IMR-90 (cell line): ENCODE measurements around the gene TRIM63. TPM values are rescaled to one million over a fixed set of nuclear protein-coding genes. Genes with fewer than 3 reads are reported as not detected.

ENCODE experiments used
- ATAC-seq: fragments of 200-7000 bp; cut with Tn5 transposase; 2 replicates; pipeline ENCODE4 v1.9.1; 2020; ENCODE audit warnings: low read depth, mild to moderate bottlenecking, moderate library complexity
- BruUV-seq: library from RNA; stranded (reverse); fragments of 400-500 nt; replicated peaks from 2 replicates; lab custom pipeline; 2021; lab: Mats Ljungman, UMichigan
- CTCF ChIA-PET: fragments of 300-600 bp; formaldehyde crosslinking; extraction: SDS; loops from one replicate; lab custom pipeline; 2021; ENCODE audit warnings: antibody characterized with exemption; lab: Yijun Ruan, JAX
- POLR2A ChIA-PET: fragments of 300-600 bp; sonication (Branson Sonifier 250); formaldehyde crosslinking; loops from one replicate; lab custom pipeline; 2022; ENCODE audit warnings: antibody characterized with exemption; ENCODE audit not compliant: unreplicated experiment; lab: Charles Lee
- DNase-seq: peaks from one replicate; pipeline ENCODE4 v3.0.0; 2013
- H2AFZ ChIP-seq: replicated peaks from 2 replicates; pipeline ENCODE3; 2013; ENCODE audit warnings: low read length, mild to moderate bottlenecking; ENCODE audit not compliant: poor library complexity
- H2AK5ac ChIP-seq: 2 replicates; pipeline ENCODE4 v1.6.1; 2013; ENCODE audit warnings: low read depth, low read length, inconsistent platforms
- H2AK9ac ChIP-seq: replicated peaks from 2 replicates; pipeline ENCODE3; 2013; ENCODE audit warnings: mild to moderate bottlenecking, low read depth, low read length, moderate library complexity; ENCODE audit not compliant: poor library complexity
- H2BK120ac ChIP-seq: 2 replicates; pipeline ENCODE4 v1.6.1; 2013; ENCODE audit warnings: low read depth, low read length, inconsistent platforms
- H2BK15ac ChIP-seq: 3 replicates; pipeline ENCODE4 v1.6.1; 2013; ENCODE audit warnings: low read depth, low read length, inconsistent platforms
- H2BK20ac ChIP-seq: 2 replicates; pipeline ENCODE4 v1.6.1; 2013; ENCODE audit warnings: low read depth, mild to moderate bottlenecking, inconsistent platforms, low read length, moderate library complexity
- H2BK5ac ChIP-seq: 2 replicates; pipeline ENCODE4 v1.6.1; 2013; ENCODE audit warnings: mild to moderate bottlenecking, low read depth, low read length, inconsistent platforms; ENCODE audit not compliant: poor library complexity, severe bottlenecking
- H3K14ac ChIP-seq: replicated peaks from 2 replicates; pipeline ENCODE4 v1.6.1; 2013; ENCODE audit warnings: low read depth, low read length, inconsistent platforms
- H3K18ac ChIP-seq: 2 replicates; pipeline ENCODE4 v1.6.1; 2013; ENCODE audit warnings: low read depth, low read length, control low read depth
- H3K23ac ChIP-seq: 2 replicates; pipeline ENCODE4 v1.6.1; 2013; ENCODE audit warnings: low read depth, low read length, inconsistent platforms
- H3K27ac ChIP-seq: 2 replicates; pipeline ENCODE4 v1.5.1; 2013; ENCODE audit warnings: mild to moderate bottlenecking, control low read depth, low read length; ENCODE audit not compliant: insufficient read depth
- H3K27me3 ChIP-seq: 2 replicates; pipeline ENCODE4 v1.6.1; 2013; ENCODE audit warnings: low read length; ENCODE audit not compliant: control insufficient read depth, insufficient read depth
- H3K36me3 ChIP-seq: 2 replicates; pipeline ENCODE4 v1.6.1; 2013; ENCODE audit warnings: low read length, mixed read lengths; ENCODE audit not compliant: control insufficient read depth, insufficient read depth
- H3K4ac ChIP-seq: 2 replicates; pipeline ENCODE4 v1.6.1; 2013; ENCODE audit warnings: low read depth, low read length, inconsistent platforms
- H3K4me1 ChIP-seq: 2 replicates; pipeline ENCODE4 v1.6.1; 2013; ENCODE audit warnings: low read length, mixed read lengths; ENCODE audit not compliant: control insufficient read depth, insufficient read depth
- H3K4me2 ChIP-seq: 2 replicates; pipeline ENCODE4 v1.6.1; 2013; ENCODE audit warnings: low read depth, mild to moderate bottlenecking, control low read depth, low read length, moderate library complexity
- H3K4me3 ChIP-seq: 2 replicates; pipeline ENCODE4 v1.5.1; 2013; ENCODE audit warnings: low read depth, mild to moderate bottlenecking, control low read depth, low read length, moderate library complexity; ENCODE audit not compliant: insufficient read depth
- H3K56ac ChIP-seq: 2 replicates; pipeline ENCODE4 v1.6.1; 2013; ENCODE audit warnings: low read length, inconsistent platforms; ENCODE audit not compliant: insufficient read depth; ENCODE audit errors: extremely low read depth
- H3K79me1 ChIP-seq, 2 experiments: 2 replicates each; pipeline ENCODE4 v1.6.1; 2013; ENCODE audit warnings: low read length in 2 of 2, inconsistent platforms in 1 of 2, low read depth in 1 of 2
- H3K9ac ChIP-seq: 2 replicates; pipeline ENCODE4 v1.6.1; 2013; ENCODE audit warnings: low read depth, low read length, control low read depth
- H3K9me1 ChIP-seq: 2 replicates; pipeline ENCODE4 v1.6.1; 2013; ENCODE audit warnings: low read length, inconsistent platforms; ENCODE audit not compliant: insufficient read depth
- H3K9me3 ChIP-seq: 2 replicates; pipeline ENCODE4 v1.6.1; 2013; ENCODE audit warnings: low read length; ENCODE audit not compliant: control insufficient read depth, insufficient read depth
- H4K20me1 ChIP-seq: 2 replicates; pipeline ENCODE4 v1.6.1; 2013; ENCODE audit warnings: low read length, inconsistent platforms; ENCODE audit not compliant: insufficient read depth
- H4K5ac ChIP-seq: 2 replicates; pipeline ENCODE4 v1.6.1; 2013; ENCODE audit warnings: mild to moderate bottlenecking, low read depth, low read length, control low read depth
- H4K8ac ChIP-seq, 2 experiments: 2 replicates each; pipeline ENCODE4 v1.6.1; 2013; ENCODE audit warnings: low read depth in 2 of 2, low read length in 2 of 2, control low read depth in 1 of 2, inconsistent platforms in 1 of 2
- H4K91ac ChIP-seq: 2 replicates; pipeline ENCODE4 v1.6.1; 2013; ENCODE audit warnings: low read depth, low read length, inconsistent platforms; ENCODE audit not compliant: insufficient read depth
- CEBPB ChIP-seq: IDR thresholded peaks from 2 replicates; pipeline ENCODE4 v1.6.1; 2012; ENCODE audit warnings: low read depth, low read length, improper control_type of control experiment
- CHD1 ChIP-seq: IDR thresholded peaks from 2 replicates; pipeline ENCODE4 v1.6.1; 2012; ENCODE audit warnings: low read depth, low read length, improper control_type of control experiment
- FOS ChIP-seq: fragments of 150-350 bp; IDR thresholded peaks from 2 replicates; pipeline ENCODE4 v1.6.1; 2016; ENCODE audit warnings: low read depth, low read length
- MAZ ChIP-seq: IDR thresholded peaks from 2 replicates; pipeline ENCODE4 v1.6.1; 2012; ENCODE audit warnings: low read depth, mild to moderate bottlenecking, low read length, improper control_type of control experiment, moderate library complexity, borderline replicate concordance
- RAD21 ChIP-seq: IDR thresholded peaks from 2 replicates; pipeline ENCODE4 v1.6.1; 2012; ENCODE audit warnings: low read length, improper control_type of control experiment
- RCOR1 ChIP-seq: IDR thresholded peaks from 2 replicates; pipeline ENCODE4 v1.6.1; 2012; ENCODE audit warnings: mild to moderate bottlenecking, low read length, improper control_type of control experiment; ENCODE audit not compliant: insufficient replicate concordance
- WGBS, 2 experiments: methylation state at CpG; one replicate each; pipeline versions ENCODE4 v1.1.5 to v1.1.7; 2013; ENCODE audit warnings: missing lambda C conversion rate in 2 of 2; ENCODE audit not compliant: insufficient read length in 1 of 2; ENCODE audit errors: extremely low coverage in 2 of 2; 5-methylcytosine and 5-hydroxymethylcytosine counted together
- dilution Hi-C: fragments of 300-500 bp; cut with HindIII; formaldehyde crosslinking; loops from one replicate; pipeline ENCODE4 v1.14.3; 2018; ENCODE audit warnings: low sequenced_read_pairs; ENCODE audit not compliant: unreplicated experiment
- in situ Hi-C: fragments of 300-500 bp; cut with MboI; formaldehyde crosslinking; loops from 3 replicates; pipeline ENCODE4 v1.14.3; 2019; ENCODE audit warnings: low sequenced_read_pairs, inconsistent platforms, mixed read lengths
- intact Hi-C: fragments of 100-400 bp; cut with micrococcal nuclease; formaldehyde crosslinking; loops from 2 replicates; pipeline ENCODE4 v1.10.0; 2022
- polyA plus RNA-seq, 3 experiments: library from polyadenylated mRNA; depleted of rRNA; stranded (reverse); fragments of >200 nt; gene quantifications; 2 replicates each; pipeline ENCODE4 v1.2.3, GENCODE V29; 2012; ENCODE audit warnings: low replicate concordance in 1 of 3
- total RNA-seq: library from RNA; depleted of rRNA; stranded (reverse); fragments of >200 nt; gene quantifications from 2 replicates; pipeline ENCODE4 v1.2.3, GENCODE V29; 2012
- TF ChIP-seq, protein P1 (sequence below): fragments of 150-350 bp; IDR thresholded peaks from 2 replicates; pipeline ENCODE4 v1.6.1; 2016; ENCODE audit warnings: low read depth, mild to moderate bottlenecking, low read length, moderate library complexity, borderline replicate concordance
- TF ChIP-seq, protein P2 (sequence below): conservative IDR thresholded peaks from 2 replicates; pipeline ENCODE4 v1.5.1; 2012; ENCODE audit warnings: mild to moderate bottlenecking, low read depth, low read length, improper control_type of control experiment
- TF ChIP-seq, protein P3 (sequence below): fragments of 150-350 bp; IDR thresholded peaks from 2 replicates; pipeline ENCODE4 v1.6.1; 2017; ENCODE audit warnings: mild to moderate bottlenecking, antibody characterized with exemption, low read length, low read depth

TRIM63 gene
- total and polyA plus RNA-seq, 2 of the 4 experiments (the other 2 are of a cell fraction), result not detected

DNA sequence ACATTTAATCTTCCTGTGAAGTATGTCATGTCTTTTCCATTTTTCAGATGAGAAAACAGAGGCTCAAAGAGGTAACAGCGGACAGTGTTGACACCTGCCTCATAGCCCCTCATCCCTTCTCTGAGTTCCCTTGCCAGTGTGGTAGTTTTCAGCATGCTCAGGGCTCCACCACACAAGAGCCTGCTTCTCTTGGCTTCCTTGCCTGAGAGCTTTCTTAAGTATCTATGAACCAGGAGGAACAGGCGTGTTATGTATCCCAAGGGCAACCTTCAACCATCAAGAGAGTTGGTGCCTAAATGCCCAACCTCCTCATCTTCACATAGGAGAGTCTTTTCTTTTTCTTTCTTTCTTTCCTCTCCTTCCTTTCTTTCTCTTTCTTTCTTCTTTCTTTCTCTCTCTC, 63.7 kb downstream of the TRIM63 start:
- no peak overlapping the region for H2BK20ac ChIP-seq

More for the DNA sequence above, 63.7 kb downstream of the TRIM63 start:
- Histone ChIP-seq H4K20me1 (no peaks in the 10 kb centered on the region), H2BK120ac (no peak overlapping the region), H3K79me1 (no peaks in the 10 kb centered on the region), H3K14ac (no peak overlapping the region), H3K4ac (no peak overlapping the region), H3K36me3 (no peaks in the 10 kb centered on the region), H3K9me3 (no peaks in the 10 kb centered on the region), H4K5ac (no peak overlapping the region), H3K27me3 (peaks cover 15% of the 10 kb centered on the region), H3K56ac (no peak overlapping the region), H4K91ac (no peak overlapping the region), H2BK15ac (no peak overlapping the region), H4K8ac (no peak overlapping the region), H3K9me1 (0 out of 2 replicates have a peak, but pooled peaks cover 5% of the 10 kb centered on the region), H2BK5ac (no peak overlapping the region), H2AK9ac (no peak overlapping the region), H3K4me3 (no peak overlapping the region), H3K18ac (no peak overlapping the region), H3K4me2 (no peak overlapping the region), H3K27ac (no peak overlapping the region), H3K23ac (no peak overlapping the region), H2AFZ (peak overlapping the region; percentile 49), H3K9ac (no peak overlapping the region), H3K4me1 (no peaks in the 10 kb centered on the region), H2AK5ac (no peak overlapping the region)
- intact Hi-C loops (no loop called here), in situ Hi-C loops (no loop called here), dilution Hi-C loops (no loop called here)
- no TSS peak for BruUV-seq
- ATAC-seq (no peak), DNase-seq (no peak)
- POLR2A ChIA-PET, result no interaction called here
- 100% methylated on average over 1 of the region's 2 CpGs; no CpG with 5 or more reads in 1 of the 2 experiments for WGBS, 2 experiments
- CTCF ChIA-PET, result no interaction called here
- TF ChIP-seq FOS (no peak), CEBPB (no peak), RCOR1 (no peak), CHD1 (no peak), RAD21 (no peak), MAZ (no peak)
- TF ChIP-seq, protein P1, sequence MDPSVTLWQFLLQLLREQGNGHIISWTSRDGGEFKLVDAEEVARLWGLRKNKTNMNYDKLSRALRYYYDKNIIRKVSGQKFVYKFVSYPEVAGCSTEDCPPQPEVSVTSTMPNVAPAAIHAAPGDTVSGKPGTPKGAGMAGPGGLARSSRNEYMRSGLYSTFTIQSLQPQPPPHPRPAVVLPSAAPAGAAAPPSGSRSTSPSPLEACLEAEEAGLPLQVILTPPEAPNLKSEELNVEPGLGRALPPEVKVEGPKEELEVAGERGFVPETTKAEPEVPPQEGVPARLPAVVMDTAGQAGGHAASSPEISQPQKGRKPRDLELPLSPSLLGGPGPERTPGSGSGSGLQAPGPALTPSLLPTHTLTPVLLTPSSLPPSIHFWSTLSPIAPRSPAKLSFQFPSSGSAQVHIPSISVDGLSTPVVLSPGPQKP, result no peak
- TF ChIP-seq, protein P2, sequence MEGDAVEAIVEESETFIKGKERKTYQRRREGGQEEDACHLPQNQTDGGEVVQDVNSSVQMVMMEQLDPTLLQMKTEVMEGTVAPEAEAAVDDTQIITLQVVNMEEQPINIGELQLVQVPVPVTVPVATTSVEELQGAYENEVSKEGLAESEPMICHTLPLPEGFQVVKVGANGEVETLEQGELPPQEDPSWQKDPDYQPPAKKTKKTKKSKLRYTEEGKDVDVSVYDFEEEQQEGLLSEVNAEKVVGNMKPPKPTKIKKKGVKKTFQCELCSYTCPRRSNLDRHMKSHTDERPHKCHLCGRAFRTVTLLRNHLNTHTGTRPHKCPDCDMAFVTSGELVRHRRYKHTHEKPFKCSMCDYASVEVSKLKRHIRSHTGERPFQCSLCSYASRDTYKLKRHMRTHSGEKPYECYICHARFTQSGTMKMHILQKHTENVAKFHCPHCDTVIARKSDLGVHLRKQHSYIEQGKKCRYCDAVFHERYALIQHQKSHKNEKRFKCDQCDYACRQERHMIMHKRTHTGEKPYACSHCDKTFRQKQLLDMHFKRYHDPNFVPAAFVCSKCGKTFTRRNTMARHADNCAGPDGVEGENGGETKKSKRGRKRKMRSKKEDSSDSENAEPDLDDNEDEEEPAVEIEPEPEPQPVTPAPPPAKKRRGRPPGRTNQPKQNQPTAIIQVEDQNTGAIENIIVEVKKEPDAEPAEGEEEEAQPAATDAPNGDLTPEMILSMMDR, result no peak
- TF ChIP-seq, protein P3, sequence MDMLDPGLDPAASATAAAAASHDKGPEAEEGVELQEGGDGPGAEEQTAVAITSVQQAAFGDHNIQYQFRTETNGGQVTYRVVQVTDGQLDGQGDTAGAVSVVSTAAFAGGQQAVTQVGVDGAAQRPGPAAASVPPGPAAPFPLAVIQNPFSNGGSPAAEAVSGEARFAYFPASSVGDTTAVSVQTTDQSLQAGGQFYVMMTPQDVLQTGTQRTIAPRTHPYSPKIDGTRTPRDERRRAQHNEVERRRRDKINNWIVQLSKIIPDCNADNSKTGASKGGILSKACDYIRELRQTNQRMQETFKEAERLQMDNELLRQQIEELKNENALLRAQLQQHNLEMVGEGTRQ, result no peak
